HEK293 (cell line): ENCODE measurements around the gene NFKBIA.
A peak's percentile ranks its signal among the peaks of the same experiment; 100 is the strongest.

Source experiments
- CTCF ChIA-PET: fragments of 350-600 bp; formaldehyde crosslinking; extraction: SDS; loops from one replicate; lab custom pipeline; 2021; ENCODE audit warnings: antibody characterized with exemption; lab: Yijun Ruan, JAX
- POLR2A ChIA-PET: fragments of 300-600 bp; formaldehyde crosslinking; extraction: SDS; loops from one replicate; lab custom pipeline; 2020; ENCODE audit warnings: antibody characterized with exemption, inconsistent platforms; lab: Yijun Ruan, JAX
- H3K27ac ChIP-seq: fragments of 200-500 bp; sonication (Bioruptor generic); 2 replicates; pipeline ENCODE4 v1.5.1; 2014; ENCODE audit warnings: low read depth, low read length, control low read depth, inconsistent platforms; ENCODE audit errors: extremely low read depth
- H3K36me3 ChIP-seq, 2 experiments: fragments of 200-500 bp in 1 of 2; sonication (Bioruptor generic) in 1 of 2; 1 replicate in 1 of 2; 2 replicates in 1 of 2; pipeline ENCODE4 v1.5.1; 2014 to 2017; ENCODE audit warnings: inconsistent platforms in 2 of 2, low read length in 2 of 2; ENCODE audit not compliant: control insufficient read depth in 2 of 2, insufficient read depth in 1 of 2
- H3K4me1 ChIP-seq: fragments of 200-500 bp; sonication (Bioruptor generic); 2 replicates; pipeline ENCODE4 v1.5.1; 2014; ENCODE audit warnings: mild to moderate bottlenecking, low read length, inconsistent platforms; ENCODE audit not compliant: control insufficient read depth, insufficient read depth
- H3K4me3 ChIP-seq: 2 replicates; pipeline ENCODE4 v1.5.1; 2011; ENCODE audit warnings: low read depth, mild to moderate bottlenecking, control low read depth, low read length, moderate library complexity
- H3K9me3 ChIP-seq: fragments of 200-500 bp; sonication (Bioruptor generic); 2 replicates; pipeline ENCODE4 v1.5.1; 2014; ENCODE audit warnings: low read depth, low read length, inconsistent platforms; ENCODE audit not compliant: control insufficient read depth, insufficient read depth
- FEZF1 ChIP-seq: fragments of 450-650 bp; formaldehyde crosslinking; IDR thresholded peaks from 2 replicates; pipeline ENCODE4 v1.5.1; 2016; ENCODE audit warnings: missing biosample characterization, missing genetic modification characterization
- GFI1B ChIP-seq: fragments of 450-650 bp; formaldehyde crosslinking; IDR thresholded peaks from 2 replicates; pipeline ENCODE4 v1.5.1; 2016; ENCODE audit warnings: missing biosample characterization, missing genetic modification characterization
- RBAK ChIP-seq: fragments of 450-650 bp; formaldehyde crosslinking; IDR thresholded peaks from 2 replicates; pipeline ENCODE4 v1.5.1; 2016; ENCODE audit warnings: missing biosample characterization, missing genetic modification characterization
- SP7 ChIP-seq: fragments of 450-650 bp; formaldehyde crosslinking; IDR thresholded peaks from 2 replicates; pipeline ENCODE4 v1.5.1; 2016; ENCODE audit warnings: missing biosample characterization, missing genetic modification characterization
- ZEB2 ChIP-seq: fragments of 450-650 bp; formaldehyde crosslinking; IDR thresholded peaks from 2 replicates; pipeline ENCODE4 v1.5.1; 2016; ENCODE audit warnings: missing biosample characterization, missing genetic modification characterization
- ZNF114 ChIP-seq: fragments of 450-650 bp; formaldehyde crosslinking; IDR thresholded peaks from 2 replicates; pipeline ENCODE4 v1.5.0; 2017; ENCODE audit warnings: missing biosample characterization, missing genetic modification characterization
- ZNF132 ChIP-seq: fragments of 450-650 bp; formaldehyde crosslinking; IDR thresholded peaks from 2 replicates; pipeline ENCODE4 v1.5.1; 2017; ENCODE audit warnings: missing biosample characterization, missing genetic modification characterization, borderline replicate concordance
- ZNF341 ChIP-seq: fragments of 450-650 bp; formaldehyde crosslinking; IDR thresholded peaks from 2 replicates; pipeline ENCODE4; 2016; ENCODE audit warnings: low read depth, missing biosample characterization, missing genetic modification characterization
- ZNF514 ChIP-seq: fragments of 450-650 bp; formaldehyde crosslinking; IDR thresholded peaks from 2 replicates; pipeline ENCODE4 v1.5.1; 2016; ENCODE audit warnings: missing biosample characterization, missing genetic modification characterization
- ZNF596 ChIP-seq: fragments of 450-650 bp; IDR thresholded peaks from 2 replicates; pipeline ENCODE4 v1.5.0; 2018; ENCODE audit warnings: missing biosample characterization, mild to moderate bottlenecking, missing genetic modification characterization, moderate library complexity
- ZNF626 ChIP-seq: fragments of 450-650 bp; sonication (Bioruptor Pico); formaldehyde crosslinking; IDR thresholded peaks from 2 replicates; pipeline ENCODE4 v1.5.1; 2018; ENCODE audit warnings: missing biosample characterization, missing genetic modification characterization, inconsistent platforms
- ZNF670 ChIP-seq: fragments of 450-650 bp; formaldehyde crosslinking; IDR thresholded peaks from 2 replicates; pipeline ENCODE4 v1.5.1; 2016; ENCODE audit warnings: missing biosample characterization, missing genetic modification characterization, low read depth
- TF ChIP-seq, protein P1 (sequence below): fragments of 450-650 bp; formaldehyde crosslinking; IDR thresholded peaks from 2 replicates; pipeline ENCODE4 v1.5.1; 2016; ENCODE audit warnings: missing biosample characterization, missing genetic modification characterization, low read depth
- TF ChIP-seq, protein P2 (sequence below): fragments of 450-650 bp; formaldehyde crosslinking; IDR thresholded peaks from 2 replicates; pipeline ENCODE4 v1.5.1; 2016; ENCODE audit warnings: missing biosample characterization, missing genetic modification characterization
- TF ChIP-seq, protein P3 (sequence below): fragments of 450-650 bp; formaldehyde crosslinking; IDR thresholded peaks from 2 replicates; pipeline ENCODE4 v1.5.1; 2017; ENCODE audit warnings: missing biosample characterization, missing genetic modification characterization
- TF ChIP-seq, protein P4 (sequence below): fragments of 450-650 bp; formaldehyde crosslinking; IDR thresholded peaks from 2 replicates; pipeline ENCODE4 v1.5.1; 2016; ENCODE audit warnings: missing biosample characterization, missing genetic modification characterization

NFKBIA gene

DNA sequence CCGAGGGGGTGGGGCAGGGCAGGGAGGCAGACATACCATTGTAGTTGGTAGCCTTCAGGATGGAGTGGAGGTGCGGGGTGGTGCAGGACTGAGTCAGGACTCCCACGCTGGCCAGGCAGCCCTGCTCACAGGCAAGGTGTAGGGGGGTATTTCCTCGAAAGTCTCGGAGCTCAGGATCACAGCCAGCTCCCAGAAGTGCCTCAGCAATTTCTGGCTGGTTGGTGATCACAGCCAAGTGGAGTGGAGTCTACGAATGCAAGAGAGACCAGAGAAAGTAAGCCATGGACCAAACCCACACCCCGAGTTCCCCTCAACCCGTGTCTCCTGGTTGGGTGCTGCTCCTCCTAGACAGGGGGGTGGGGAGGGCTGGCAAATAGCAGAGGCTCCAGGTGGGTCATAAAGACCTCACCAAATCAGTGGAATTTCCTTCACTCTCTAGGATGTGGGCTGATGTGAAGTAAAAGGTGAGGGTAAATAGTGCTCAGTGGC lies 1.4 kb downstream of the NFKBIA start:
- CTCF ChIA-PET, result interaction anchor here (0.6 to 3.5 kb wide), 8 partner anchors 10 to 281 kb away, joined by 3 to 12 read pairs (median 3); partner anchors contain the start of genes PPP2R3C, PRORP and PSMA6
- TF ChIP-seq ZNF626 (no peak), ZNF596 (no peak), ZNF114 (tag by site-specific recombination) (no peak), ZNF132 (tag by site-specific recombination) (no peak)
- POLR2A ChIA-PET, result interaction anchor here (0.5 to 3.9 kb wide), 18 partner anchors 10 to 703 kb away, joined by 3 to 38 read pairs (median 6); partner anchors contain the start of genes BRMS1L, PPP2R3C, PRORP and PSMA6
- Histone ChIP-seq H3K4me1 (0 out of 2 replicates have a peak, but pooled peaks cover 4% of the 10 kb centered on the region), H3K9me3 (no peaks in the 10 kb centered on the region), H3K27ac (peak overlapping the region; percentile 69), H3K4me3 (peak overlapping the region; percentile 38), H3K36me3 (peaks cover 15 to 38% of the 10 kb centered on the region in 2 experiments)

DNA sequence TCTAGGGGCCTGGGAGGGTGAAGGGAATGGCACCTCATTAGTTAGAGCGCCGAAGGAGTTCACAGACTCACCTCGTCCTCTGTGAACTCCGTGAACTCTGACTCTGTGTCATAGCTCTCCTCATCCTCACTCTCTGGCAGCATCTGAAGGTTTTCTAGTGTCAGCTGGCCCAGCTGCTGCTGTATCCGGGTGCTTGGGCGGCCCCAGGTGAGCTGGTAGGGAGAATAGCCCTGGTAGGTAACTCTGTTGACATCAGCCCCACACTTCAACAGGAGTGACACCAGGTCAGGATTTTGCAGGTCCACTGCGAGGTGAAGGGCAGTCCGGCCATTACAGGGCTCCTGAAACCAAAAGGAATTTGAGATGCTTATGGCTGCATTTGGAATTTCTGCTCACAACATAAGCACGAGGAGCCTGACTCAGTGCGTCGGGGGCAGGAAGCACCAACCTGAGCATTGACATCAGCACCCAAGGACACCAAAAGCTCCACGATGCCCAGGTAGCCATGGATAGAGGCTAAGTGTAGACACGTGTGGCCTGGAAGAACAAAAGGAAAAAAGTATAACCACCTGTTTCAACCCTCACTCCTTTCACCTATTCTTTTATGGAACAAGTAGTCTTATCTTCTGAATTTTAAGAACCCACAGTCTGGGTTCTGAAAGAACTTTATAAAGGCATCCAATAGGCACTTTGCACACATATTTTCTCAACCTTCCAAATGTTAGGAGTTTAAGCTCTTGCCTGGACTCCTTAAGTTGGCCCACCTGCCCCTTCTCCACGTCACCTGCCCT lies 2.0 kb downstream of the NFKBIA start:
- H3K4me1 ChIP-seq, result 0 out of 2 replicates have a peak, but pooled peaks cover 4% of the 10 kb centered on the region
- CTCF ChIA-PET, result interaction anchor here (1.8 kb wide), 1 partner anchor 11 kb away, joined by 6 read pairs; no protein-coding TSS in a partner anchor

DNA sequence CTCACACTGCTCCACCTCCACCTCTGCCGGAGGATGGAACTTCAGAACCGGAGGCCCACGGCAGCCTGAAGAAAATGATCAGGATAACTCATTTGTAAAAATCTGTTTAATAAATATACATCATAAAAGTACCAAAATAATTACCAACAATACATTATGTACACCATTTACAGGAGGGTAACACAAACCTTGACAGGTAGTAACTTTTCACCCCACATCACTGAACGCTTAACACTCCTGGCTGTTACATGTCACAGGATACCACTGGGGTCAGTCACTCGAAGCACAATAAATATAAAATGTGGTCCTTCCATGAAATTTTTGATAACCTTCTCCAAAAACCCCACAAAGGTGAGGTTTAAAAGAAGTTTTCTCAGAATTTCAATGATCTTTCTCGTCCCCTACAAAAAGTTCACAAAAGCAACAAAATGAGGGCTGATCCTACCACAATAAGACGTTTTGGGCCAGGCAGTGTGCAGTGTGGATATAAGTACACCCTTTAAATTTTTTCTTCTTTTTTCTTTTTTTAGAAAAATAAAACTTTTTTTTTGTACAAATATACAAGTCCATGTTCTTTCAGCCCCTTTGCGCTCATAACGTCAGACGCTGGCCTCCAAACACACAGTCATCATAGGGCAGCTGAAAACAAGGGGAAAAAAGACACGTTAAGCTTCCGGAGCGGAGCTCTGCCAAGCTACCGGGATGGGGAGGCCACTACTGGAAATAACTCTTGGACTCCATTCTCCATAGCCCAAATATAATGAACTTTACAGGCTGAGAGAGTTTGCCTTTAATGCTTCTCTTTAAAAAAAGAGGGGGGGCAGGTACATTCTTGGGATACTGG lies 2.9 kb downstream of the NFKBIA start:
- CTCF ChIA-PET, result interaction anchor here (0.6 kb wide), 1 partner anchor 74 kb away, joined by 3 read pairs; no protein-coding TSS in a partner anchor
- H3K9me3 ChIP-seq, result no peaks in the 10 kb centered on the region
- POLR2A ChIA-PET, result interaction anchor here (0.6 to 3.9 kb wide), 2 partner anchors 109 to 134 kb away, joined by 5 to 38 read pairs; partner anchors contain the start of gene PSMA6
- peaks cover 15 to 38% of the 10 kb centered on the region in 2 experiments for H3K36me3 ChIP-seq
- no peak overlapping the region for H3K27ac ChIP-seq
- H3K4me1 ChIP-seq, result 0 out of 2 replicates have a peak, but pooled peaks cover 4% of the 10 kb centered on the region
- TF ChIP-seq, protein P1, sequence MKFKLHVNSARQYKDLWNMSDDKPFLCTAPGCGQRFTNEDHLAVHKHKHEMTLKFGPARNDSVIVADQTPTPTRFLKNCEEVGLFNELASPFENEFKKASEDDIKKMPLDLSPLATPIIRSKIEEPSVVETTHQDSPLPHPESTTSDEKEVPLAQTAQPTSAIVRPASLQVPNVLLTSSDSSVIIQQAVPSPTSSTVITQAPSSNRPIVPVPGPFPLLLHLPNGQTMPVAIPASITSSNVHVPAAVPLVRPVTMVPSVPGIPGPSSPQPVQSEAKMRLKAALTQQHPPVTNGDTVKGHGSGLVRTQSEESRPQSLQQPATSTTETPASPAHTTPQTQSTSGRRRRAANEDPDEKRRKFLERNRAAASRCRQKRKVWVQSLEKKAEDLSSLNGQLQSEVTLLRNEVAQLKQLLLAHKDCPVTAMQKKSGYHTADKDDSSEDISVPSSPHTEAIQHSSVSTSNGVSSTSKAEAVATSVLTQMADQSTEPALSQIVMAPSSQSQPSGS (tag by site-specific recombination), result no peak
- no peak for TF ChIP-seq GFI1B
- no peak for TF ChIP-seq ZEB2
- TF ChIP-seq ZNF626, result no peak
- TF ChIP-seq RBAK (tag by site-specific recombination), result no peak
- TF ChIP-seq FEZF1, result no peak
- no peak for TF ChIP-seq ZNF670
- no peak for TF ChIP-seq ZNF514 (tag by site-specific recombination)
- TF ChIP-seq, protein P2, sequence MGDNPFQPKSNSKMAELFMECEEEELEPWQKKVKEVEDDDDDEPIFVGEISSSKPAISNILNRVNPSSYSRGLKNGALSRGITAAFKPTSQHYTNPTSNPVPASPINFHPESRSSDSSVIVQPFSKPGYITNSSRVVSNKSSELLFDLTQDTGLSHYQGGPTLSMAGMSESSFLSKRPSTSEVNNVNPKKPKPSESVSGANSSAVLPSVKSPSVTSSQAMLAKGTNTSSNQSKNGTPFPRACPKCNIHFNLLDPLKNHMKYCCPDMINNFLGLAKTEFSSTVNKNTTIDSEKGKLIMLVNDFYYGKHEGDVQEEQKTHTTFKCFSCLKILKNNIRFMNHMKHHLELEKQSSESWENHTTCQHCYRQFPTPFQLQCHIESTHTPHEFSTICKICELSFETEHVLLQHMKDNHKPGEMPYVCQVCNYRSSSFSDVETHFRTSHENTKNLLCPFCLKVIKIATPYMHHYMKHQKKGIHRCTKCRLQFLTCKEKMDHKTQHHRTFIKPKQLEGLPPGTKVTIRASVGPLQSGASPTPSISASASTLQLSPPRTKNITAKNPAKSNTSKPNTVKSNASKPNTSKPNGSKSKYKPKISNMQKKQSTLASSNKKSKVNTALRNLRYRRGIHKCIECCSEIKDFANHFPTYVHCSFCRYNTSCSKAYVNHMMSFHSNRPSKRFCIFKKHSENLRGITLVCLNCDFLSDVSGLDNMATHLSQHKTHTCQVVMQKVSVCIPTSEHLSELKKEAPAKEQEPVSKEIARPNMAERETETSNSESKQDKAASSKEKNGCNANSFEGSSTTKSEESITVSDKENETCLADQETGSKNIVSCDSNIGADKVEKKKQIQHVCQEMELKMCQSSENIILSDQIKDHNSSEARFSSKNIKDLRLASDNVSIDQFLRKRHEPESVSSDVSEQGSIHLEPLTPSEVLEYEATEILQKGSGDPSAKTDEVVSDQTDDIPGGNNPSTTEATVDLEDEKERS, result no peak
- TF ChIP-seq SP7, result no peak
- TF ChIP-seq, protein P3, sequence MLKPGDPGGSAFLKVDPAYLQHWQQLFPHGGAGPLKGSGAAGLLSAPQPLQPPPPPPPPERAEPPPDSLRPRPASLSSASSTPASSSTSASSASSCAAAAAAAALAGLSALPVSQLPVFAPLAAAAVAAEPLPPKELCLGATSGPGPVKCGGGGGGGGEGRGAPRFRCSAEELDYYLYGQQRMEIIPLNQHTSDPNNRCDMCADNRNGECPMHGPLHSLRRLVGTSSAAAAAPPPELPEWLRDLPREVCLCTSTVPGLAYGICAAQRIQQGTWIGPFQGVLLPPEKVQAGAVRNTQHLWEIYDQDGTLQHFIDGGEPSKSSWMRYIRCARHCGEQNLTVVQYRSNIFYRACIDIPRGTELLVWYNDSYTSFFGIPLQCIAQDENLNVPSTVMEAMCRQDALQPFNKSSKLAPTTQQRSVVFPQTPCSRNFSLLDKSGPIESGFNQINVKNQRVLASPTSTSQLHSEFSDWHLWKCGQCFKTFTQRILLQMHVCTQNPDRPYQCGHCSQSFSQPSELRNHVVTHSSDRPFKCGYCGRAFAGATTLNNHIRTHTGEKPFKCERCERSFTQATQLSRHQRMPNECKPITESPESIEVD (tag by site-specific recombination), result no peak
- TF ChIP-seq, all 188 proteins: peak for 0
- no peak overlapping the region for H3K4me3 ChIP-seq

More for the DNA sequence above, 2.0 kb downstream of the NFKBIA start:
- Histone ChIP-seq H3K9me3 (no peaks in the 10 kb centered on the region), H3K27ac (peak overlapping the region; percentile 69), H3K4me3 (no peak overlapping the region), H3K36me3 (peaks cover 15 to 38% of the 10 kb centered on the region in 2 experiments)
- POLR2A ChIA-PET, result interaction anchor here (1.8 to 3.9 kb wide), 2 partner anchors 84 to 110 kb away, joined by 5 to 38 read pairs; partner anchors contain the start of gene PSMA6
- TF ChIP-seq ZNF341 (tag by site-specific recombination), result peak; percentile 30
- TF ChIP-seq, protein P4, sequence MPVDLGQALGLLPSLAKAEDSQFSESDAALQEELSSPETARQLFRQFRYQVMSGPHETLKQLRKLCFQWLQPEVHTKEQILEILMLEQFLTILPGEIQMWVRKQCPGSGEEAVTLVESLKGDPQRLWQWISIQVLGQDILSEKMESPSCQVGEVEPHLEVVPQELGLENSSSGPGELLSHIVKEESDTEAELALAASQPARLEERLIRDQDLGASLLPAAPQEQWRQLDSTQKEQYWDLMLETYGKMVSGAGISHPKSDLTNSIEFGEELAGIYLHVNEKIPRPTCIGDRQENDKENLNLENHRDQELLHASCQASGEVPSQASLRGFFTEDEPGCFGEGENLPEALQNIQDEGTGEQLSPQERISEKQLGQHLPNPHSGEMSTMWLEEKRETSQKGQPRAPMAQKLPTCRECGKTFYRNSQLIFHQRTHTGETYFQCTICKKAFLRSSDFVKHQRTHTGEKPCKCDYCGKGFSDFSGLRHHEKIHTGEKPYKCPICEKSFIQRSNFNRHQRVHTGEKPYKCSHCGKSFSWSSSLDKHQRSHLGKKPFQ, result no peak
- TF ChIP-seq, all 188 proteins: peak for 1
